PC-9 (cell line): ENCODE measurements around the gene EMD.

ENCODE experiments used
- CTCF ChIP-seq: fragments of 200-600 bp; sonication (generic); conservative IDR thresholded peaks from 2 replicates; pipeline ENCODE4 v1.6.1; 2017; ENCODE audit warnings: mixed run types, antibody characterized with exemption, mild to moderate bottlenecking, moderate library complexity
- EZH2 ChIP-seq: fragments of 200-600 bp; sonication (generic); IDR thresholded peaks from 2 replicates; pipeline ENCODE4 v1.8.0; 2017; ENCODE audit warnings: antibody characterized with exemption, low read depth

- TF ChIP-seq CTCF (no peak), EZH2 (no peak)
Observed at GRCh38 chrX:154349979-154350378, 29.1 kb upstream of the EMD start.
